NCI-H774 (cell line): Measurements from ENCODE around the gene TADA2A.
"Not testable (repeated sequence)": the region's sequence is repeated elsewhere in the genome, so short reads cannot be mapped to it uniquely, and the experiment has no call there.

Experiments used
- DNase-seq: peaks from one replicate; lab custom pipeline; 2025; lab: John Stamatoyannopoulos, UW

Gene TADA2A

DNA sequence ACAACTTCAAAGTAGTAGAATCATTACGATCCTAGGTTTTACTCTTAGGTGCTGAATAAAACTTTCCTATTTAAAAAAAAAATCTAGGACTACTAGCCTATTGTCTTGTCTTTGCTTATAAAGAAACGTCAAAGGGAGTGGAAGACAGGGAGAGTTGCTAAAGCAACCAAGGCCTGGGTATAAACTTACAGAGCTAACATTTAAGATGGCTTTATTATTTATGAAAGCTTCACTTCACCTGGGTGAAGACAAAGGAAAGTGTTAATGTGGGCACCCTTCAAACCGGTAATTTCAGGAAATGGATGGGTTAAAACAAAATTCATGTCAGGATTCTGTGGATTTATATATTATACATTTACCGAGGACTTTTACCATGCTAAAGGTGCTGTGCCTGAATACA lies 85.5 kb downstream of the TADA2A start:
- DNase-seq, result no peak

DNA sequence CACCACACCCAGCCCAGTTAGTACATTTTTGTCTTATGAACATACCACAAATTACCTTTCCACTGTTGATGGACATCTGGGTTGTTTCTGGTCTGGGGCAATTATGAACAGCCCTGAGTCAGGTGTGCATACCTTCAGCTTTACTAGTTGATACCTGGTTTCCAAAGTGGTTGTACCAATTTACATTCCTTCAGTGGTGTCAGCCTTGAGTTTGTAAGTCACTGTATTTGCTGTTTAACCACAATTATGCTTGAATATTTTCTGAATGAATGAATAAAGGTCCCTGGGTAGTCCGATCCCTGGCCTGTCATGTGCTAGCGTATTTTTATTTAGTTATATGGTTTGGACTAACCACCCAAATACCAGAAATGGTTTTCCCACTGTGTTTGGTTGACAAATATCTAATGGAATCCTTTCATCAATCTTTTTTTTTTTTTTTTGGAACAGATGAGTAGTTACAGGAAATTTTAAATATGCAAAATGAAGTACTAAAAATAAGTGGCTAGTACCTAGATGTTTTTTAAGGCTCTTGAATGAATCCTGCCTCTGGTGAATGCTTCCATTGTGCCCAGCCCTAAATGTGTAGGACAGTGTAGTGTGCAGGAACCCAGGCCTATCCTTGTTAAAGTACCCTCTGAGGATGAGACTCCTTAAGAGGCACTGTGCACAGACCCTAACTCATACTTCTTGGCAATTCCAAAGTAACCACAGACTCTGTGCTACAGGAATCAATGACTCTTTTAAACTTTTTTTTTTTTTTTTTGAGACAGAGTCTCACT lies 86.8 kb downstream of the TADA2A start:
- no peak for DNase-seq

DNA sequence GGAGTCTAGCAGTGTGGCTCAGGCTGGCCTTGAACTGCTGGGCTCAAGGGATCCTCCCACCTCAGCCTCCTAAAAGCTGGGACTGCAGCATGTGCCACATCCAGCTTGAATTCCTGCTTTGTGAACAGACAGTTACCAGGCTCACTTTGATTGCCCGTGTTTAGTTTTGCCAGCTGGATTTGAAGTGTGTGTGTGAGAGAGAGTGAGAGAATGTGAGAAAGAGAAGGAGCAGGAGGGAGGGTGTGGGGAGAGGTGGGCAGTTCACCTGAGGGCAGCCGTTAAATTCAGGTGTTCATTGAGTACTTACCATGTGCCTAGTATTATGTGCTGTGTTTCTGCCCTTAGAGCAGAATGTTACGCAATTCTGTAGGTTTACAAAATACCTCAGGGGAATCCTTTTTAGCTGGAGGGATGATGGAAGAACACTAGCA lies 87.7 kb downstream of the TADA2A start:
- no peak for DNase-seq

DNA sequence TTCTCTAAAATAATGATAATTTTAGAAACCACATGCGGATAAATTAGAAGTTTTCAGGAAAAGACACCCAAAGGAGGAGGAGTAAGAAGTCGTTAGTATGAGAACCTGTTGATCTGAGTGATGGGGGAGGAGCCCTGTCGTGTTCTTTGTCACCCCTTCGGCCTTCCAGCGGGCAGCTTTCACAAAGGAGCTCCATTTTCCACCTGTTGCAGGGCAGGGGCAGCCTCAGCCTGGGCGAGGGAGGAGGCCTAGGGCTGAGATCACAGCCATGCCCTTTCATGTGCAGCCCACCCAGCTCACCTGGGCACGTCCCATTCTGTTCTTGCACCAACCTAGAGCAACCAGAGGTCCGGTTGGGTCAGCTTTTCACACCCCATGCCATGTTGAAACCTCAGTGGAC lies 88.3 kb downstream of the TADA2A start:
- DNase-seq, result peak; percentile 22

DNA sequence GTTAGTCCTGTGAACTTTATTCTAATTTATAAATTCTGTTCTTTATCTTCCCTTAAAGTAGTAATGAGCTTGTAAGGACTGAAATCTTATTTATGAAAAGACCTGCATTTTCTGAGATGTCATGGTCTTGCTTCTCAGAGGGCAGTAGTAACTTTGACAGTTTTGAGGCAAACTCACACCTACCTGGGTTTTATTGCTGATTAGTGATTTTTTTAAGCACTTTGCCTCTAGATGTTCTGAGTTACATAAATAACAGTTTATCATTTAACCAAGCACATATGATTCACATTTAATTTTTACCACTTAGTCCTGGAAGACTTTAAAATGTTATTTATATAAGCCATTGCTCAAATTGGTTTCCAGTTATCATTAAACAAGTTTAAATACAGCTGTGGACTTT lies 93.7 kb downstream of the TADA2A start:
- DNase-seq, result no peak

DNA sequence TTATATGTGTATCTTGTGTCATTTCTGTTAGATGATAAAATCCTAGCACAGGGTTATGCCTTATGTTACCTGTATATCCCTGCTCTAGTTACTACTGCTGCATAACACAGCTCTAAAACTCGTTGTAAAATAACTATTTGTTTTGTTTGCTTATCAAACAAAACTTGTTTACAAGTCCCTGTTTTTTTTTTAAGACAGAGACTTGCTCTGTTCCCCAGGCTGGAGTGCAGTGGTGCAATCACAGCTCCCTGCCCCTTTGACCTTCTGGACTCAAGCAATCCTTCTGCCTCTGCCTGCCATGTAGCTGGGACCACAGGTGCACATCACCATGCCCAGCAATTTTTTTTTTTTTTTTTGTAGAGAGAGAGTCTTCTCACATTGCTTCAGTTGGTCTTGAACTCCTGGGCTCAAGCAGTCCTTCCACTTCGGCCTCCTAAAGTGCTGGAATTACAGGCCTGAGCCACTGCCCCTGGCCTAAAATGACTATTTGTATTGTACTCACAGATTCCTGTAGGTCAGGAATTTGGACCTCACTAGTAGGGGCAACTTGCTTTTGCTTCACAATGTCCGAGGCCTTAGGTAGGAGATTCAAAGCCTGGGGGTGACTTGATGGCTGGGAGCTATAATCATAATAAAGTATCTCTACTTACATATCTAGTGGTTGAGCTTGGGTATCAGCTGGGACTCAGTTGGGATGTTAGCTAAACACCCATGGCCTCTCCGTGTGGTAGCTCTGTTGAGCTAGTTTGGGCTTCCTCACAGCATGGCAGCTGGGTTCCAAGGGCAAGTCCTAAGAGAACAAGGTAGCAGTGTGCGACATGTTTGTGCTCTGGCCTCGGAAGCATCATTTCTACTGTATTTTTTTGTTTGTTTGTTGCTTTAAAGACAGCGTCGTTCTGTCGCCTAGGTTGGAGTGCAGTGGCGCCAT lies 95.6 kb downstream of the TADA2A start:
- DNase-seq, result no peak

DNA sequence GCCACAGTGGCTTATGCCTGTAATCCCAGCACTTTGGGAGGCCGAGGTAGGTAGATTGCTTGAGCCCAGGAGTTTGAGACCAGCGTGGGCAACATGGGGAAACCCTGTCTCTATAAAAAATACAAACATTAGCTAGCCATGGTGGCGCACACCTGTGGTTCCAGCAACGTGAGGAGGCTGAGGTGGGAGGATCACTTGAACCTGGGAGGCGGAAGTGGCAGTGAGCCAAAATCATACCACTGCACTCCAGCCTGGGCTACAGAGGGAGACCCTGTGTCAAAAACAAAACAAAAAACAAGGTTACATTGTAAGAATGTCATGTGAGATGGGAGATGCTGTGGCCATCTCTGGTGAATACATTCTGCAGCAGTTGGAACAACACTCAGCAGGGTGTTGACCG lies 96.5 kb downstream of the TADA2A start:
- no peak for DNase-seq

DNA sequence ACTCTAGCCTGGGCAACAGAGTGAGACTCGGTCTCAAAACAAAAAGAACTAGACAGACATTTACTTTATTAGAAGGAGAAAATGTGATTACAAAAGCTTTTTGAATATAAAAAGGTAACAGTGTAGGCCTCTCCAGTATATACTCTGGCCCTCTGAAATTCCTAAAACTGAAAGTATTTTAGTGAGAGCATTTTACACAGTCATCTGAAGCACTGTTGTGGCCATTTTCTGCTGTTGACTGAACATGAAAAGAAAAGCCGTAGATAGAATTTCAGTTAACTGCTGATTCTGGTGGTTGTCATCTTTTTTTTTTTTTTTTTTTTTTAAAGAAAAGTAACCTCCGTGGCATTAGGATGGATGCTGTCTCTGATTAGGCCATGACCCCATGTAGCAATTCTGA lies 98.6 kb downstream of the TADA2A start:
- DNase-seq, result no peak

DNA sequence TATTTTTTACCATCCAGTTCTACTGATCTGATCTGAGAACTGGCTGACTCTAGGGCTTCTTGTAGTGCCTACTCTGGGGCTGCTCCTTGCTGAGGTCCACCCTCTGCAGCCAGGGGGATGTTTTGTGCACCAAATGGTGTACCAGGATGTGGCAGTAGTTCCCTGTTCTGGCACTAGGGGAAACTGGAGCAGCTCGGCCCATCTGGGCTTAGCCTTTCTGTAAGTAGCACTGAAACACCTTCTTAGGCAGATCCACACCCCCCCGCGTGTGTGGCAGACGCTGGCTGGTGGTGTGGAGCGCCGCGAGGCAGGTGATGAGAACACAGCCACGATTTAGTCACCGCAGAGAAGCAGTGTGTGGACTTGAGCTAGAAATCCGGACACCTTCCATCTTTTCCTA lies 100.0 kb downstream of the TADA2A start:
- no peak for DNase-seq

DNA sequence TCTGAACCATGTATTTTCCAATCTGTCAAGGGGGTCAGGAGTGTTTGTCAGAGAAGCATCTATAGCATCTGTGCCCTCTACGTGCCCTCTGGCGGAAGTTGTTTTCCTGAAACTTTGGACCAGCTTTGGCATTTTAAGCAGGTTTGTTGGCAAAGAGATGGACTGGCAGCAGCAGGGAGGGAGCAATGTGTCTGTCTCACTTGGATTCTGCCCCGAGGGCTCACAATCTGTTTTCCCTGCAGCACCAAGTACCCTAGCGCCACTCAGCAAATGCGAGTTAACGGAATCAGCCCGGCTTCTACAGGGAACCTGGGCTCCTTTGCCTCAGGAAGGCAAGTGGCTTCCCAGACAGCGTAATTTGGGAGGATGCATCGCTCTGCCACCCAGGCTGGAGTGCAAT lies 100.4 kb downstream of the TADA2A start:
- no peak for DNase-seq

DNA sequence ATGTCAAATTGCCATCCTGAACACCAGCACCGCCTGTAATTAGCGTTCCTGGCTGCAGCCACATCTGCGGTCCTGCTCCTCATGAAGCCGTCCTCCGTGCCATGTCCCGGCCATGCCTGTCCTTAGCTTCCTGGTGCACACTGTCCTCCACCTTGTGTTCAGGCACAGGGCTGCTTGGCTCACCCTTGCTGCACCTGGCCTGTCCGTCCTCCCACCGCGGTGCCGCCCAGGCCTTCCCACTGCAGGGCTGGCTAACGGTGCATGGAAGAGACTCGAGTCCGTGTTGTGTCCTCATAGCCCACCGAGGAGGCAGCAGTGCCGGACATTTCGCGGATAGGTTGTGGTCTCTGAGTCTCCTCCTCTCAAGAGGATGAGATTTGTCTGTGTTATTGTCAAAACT lies 103.4 kb downstream of the TADA2A start:
- DNase-seq, result no peak

DNA sequence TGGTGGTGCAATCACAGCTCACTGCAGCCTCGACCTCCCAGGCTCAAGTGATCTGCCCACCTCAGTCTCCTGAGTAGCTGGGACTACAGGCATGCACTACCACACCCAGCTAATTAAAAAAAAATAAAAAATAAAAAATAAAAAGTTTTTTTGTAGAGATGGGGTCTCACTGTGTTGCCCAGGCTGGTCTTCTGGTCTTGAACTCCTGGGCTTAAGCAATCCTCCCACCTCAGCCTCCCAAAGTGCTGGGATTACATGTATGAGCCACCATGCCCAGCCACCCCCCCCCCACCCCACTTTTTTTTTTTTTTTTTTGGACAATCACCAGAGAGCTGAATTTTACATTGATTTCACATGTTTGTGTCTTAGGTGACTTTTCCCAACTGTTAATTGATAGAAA lies 105.0 kb downstream of the TADA2A start:
- not testable (repeated sequence) for DNase-seq

DNA sequence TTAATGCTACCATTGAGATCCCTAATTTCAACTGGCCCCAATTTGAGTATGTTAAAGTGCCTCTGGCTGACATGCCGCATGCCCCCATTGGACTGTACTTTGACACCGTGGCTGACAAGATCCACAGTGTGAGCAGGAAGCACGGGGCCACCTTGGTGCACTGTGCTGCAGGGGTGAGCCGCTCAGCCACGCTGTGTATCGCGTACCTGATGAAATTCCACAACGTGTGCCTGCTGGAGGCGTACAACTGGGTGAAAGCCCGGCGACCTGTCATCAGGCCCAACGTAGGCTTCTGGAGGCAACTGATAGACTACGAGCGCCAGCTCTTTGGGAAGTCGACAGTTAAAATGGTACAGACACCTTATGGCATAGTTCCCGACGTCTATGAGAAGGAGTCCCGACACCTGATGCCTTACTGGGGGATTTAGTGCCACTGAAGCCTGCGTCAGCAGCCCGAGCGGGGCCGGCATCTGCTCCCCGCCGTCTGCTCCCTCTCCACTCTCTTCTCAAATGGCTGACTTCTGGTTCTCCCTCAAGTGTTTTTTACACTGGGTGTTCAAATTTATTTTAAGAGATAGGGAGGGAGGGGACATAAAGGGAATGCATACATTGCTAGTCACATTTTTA lies 105.9 kb downstream of the TADA2A start:
- no peak for DNase-seq

DNA sequence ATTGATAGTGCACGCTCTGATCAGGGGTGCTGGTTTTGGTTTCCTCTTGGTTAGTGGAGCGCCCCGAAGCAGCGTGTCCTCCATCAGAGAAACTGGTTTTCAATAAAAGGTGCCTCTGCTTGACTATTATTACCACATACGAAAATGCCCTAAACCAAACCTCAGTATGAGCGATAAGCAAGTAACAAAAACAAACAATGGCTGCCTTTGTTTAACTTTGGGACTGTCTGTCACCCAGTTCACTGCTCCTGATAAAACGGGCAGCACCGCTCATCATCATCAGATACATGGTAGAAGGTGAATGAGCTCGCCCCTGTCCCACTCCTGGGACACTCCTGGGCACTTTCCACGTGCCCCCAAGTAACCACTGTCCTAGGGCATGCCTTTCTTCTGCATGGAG lies 107.0 kb downstream of the TADA2A start:
- DNase-seq, result no peak

DNA sequence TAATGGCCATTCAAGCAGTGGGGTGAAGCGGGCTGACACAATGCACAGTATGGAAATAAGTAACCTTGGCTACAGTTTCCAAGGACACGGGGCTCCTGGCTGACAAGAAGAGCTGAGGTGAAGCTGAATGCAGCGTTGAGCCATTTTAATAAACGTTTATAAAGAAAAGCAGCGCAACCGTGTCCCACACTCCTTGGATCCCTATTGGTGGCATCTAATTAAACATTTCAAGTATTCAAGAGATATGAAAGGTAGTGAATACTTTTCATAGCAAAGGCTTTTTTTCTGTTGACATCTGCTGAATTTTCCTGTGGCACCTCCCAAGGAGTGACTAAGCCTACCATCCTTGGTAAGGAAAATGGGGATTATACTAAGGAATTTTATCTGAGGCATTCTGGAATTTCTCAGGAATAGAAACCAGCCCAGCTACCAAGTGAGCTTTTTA lies 109.5 kb downstream of the TADA2A start:
- no peak for DNase-seq

DNA sequence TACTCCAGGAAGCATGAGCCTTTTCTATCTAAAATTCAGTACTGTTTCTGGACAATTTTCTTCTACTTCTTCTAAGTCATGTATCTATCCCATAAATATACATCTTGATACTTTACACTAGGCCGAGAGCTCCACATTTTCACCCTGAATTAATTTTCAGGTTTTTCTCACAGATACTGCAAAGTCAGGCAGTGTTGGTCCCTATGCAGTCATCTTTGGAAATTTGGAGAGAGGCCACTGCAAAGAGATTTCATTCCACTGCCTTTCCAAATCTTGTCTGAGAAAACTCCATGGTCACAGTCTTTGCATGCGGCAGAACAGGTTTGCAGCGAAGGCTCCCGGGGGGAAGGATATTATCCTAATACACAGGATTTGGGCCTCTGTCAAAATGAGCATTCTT lies 111.2 kb downstream of the TADA2A start:
- DNase-seq, result no peak

DNA sequence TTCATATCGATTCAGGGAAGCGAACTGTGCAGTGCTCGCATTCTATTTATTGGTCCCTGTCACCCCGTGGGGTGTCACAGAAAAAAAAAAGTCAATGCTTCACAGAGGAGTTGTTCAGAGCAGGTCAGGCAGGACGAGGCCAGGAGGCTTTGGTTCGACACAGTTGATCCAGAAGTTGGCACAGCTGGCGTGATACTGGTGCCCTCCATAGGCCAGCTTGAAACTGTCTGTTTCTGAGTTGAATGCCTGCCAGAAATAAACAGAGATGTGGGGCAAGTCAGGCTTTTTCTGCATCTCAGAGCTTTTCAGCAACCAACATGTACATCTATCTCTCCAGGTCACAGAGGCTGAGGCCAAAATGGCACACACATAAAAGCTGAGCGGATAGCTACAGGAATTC lies 112.1 kb downstream of the TADA2A start:
- DNase-seq, result no peak

DNA sequence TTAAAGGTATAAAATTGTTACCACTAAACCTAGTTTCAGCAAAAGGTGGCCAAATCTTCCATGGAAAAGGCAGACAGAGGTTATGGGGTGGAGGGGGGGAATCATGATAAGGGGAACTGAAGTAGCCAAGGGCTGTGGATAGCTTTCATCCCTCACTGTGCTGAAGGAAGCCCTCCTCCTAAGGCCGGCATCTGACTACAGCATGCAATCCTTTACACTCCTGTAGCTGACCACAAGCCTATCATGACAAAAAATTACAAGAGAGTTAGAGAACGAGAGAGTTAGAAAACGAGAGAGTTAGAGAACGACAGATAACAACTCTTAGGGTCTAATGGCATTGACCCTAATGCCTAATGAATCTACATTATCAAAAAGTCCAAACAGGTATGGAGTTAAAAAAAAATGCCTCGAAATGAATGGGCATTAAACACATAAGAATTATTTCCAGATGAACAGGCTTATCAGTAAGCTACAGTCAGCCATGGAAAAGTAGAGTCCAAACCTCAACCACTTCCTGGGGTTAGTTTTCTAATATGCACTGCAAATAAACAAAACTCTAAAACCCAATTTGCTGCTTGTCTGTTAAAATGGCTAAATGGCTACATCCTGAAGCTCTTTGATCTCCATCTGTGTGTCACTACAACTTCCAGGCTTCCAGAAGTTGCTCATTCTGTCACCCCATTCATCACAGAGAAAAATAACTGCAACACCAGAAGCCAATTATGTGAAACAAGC lies 112.7 kb downstream of the TADA2A start:
- no peak for DNase-seq

DNA sequence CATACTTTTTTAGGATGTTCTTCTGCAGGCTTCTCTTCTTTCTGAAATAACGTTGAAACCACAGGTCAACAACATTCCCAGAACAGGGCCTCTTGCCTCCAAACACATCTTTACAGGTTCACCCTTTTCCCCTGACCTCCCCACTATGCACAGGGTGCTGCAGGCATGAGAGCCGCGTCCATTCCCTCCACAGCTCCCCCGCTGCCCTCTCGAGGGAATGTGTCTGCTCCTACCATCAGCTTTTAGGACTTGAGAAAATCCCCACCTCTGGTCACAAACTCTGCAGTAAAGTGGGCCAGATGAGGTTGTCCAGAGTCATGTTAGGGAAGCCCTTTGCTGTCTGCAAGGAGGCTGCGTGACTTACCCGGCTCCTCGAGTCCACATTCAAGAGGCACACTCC lies 113.5 kb downstream of the TADA2A start:
- DNase-seq, result no peak

DNA sequence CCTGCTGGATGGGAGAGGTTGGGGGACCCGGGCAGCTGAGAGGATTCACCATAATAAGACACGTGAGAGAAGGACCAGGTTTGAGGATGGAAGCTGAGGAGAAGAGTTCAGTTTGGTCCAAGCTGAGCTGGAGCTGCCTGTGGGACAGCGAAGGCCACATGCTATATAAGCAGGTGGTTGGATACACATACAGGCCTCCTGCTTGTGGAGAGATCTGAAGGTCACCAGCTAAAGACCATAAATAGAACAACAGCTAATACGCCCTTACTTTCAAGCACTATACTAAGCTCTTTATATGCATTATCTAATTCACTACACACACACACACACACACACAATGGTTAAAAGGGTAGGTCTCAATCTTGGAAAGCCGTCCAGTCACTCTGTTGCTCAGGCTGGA lies 115.1 kb downstream of the TADA2A start:
- no peak for DNase-seq

DNA sequence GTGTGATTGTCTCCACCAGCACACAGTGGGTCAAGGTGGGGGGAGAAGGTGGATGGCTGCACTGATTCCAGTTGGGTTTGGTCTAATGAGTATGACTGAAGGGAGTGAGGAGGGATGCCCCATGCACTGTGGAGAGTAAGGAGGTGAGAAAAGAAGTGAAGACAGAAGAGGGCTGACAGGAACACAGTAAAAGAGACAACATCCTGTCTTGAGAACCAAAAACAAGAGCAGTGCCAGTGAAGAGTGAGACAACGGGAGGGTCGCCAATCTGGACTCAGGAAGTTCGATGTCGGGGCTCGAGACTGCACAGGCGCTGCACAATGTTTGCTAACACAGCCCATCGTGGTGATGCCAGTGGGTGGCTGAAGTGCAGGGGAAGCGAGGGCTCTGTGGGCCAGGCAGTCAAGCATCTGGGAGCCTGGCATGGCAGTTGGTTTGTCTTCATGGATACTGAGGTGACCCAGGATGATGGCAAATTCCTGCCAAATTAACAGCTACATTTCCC lies 117.1 kb downstream of the TADA2A start:
- no peak for DNase-seq
